Measurements from ENCODE around the gene AGPAT2.

Gene AGPAT2

DNA sequence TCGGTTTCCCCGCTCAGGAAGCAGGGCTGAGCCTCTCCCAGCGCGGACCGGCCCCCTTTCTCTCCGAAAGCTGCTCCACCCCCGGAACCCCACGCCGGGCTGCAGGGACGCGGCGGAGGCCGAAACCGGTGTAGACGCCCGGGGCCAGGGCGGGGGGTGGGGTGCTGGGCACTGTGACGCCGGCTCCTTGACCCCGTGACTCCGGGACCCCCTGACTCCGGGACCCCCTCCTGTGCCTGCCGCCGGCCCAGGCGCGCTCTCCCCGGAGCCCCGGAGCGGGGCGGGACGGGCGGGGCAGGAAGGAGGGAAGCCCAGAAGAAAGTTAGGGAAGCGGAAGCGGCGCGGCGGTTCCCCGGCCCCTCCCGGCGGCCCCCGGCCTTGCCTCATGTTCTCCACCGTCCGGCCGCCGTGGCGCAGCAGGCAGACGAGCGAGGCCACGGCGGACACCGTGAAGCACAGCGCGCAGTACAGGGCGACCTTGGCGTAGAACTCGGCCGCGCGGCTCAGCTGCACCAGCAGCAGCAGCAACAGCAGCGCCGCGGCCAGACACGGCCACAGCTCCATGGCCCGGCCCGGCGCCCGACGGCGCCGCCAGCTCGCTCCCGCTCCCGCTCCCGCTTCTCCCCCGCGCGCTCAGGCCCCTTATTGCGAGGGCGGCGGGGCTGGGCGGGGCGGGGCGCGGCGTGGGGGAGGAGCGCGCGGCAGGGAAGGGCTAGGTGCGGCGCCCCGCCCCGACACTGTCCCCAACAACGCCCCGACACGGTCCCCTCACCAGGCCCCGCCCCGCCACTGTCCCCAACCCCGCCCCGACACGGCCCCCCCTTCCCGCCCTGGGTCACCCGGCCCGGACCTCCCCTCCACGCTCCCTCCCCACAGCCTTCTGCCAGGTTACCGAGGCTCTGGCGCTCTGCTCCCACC, at the start of gene AGPAT2:
Gene AGPAT2, minus strand, starts transcription at position 664 of the 918 bp plus-strand sequence. Its CDS starts 100 bp downstream, at position 564.
- DNase-seq, result no peak

GRCh38 chr9:136735812-136736480, 48.7 kb upstream of the AGPAT2 start:
- no peak for DNase-seq

DNA sequence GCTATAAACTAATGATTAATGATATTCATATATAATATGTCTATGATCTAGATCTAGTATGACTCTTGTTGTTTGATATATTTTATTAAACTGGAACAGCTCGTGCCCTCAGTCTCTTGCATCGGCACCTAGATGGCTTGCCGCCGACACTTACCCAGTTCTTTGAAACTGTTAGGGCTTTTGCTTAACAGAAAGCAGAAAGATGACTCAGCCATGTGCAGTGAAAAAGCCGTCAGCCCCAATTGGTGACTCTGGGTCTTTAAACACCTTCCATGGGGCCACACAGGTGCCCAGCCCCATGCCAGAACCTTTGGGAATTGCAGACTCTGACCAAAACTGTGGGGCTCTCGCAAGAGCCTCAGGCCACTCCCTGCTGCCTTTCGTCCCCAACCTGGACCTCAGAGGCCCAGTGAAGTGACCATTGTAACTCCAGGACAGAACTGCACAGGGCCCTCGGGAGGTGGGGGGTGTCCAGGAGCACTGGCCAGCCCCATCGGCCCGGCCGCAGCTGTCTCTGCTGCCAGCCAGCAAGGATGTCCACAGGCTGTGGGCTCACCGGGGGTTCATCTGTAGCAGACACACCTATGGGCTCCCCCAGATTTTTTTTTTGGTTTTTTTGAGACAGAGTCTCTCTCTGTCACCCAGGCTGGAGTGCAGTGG, 47.7 kb upstream of the AGPAT2 start:
- DNase-seq, result no peak

- no peak for DNase-seq
Observed at GRCh38 chr9:136733611-136734010, 46.4 kb upstream of the AGPAT2 start.

DNA sequence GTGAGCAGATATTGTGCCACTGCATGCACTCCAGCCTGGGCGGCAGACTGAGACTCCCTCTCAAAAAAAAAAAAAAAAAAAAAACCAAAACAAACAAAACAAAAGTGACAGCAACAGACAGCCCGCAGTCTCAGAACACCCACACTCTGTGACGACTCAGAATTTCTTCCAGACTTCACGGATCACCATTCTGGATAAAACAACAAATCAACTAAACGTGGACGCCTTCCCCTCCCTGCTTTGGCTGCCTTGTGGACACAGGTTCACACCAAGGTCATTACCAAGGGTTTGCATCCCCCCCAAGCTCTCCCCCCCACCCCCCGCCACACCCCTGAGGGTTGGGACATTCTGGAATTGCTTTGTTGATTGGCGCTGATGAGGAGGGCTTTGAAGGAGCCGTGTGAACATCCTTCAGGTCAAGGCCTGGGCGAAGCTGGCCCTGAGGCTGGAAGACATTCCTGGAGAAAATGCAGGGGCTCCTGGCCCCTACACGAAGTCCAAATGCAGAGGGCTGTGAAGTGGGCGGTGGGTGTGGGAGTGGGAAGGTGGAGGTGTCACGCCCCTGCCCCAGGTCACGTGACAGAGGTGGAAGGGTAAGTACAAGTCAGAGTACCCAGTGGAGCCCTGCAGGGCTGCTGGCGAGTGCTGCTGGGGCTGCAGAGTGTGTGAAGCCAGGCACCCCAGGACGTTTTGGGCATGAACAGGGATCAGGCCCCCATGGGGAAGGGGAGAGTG, 45.4 kb upstream of the AGPAT2 start:
- DNase-seq, result no peak

- DNase-seq, result no peak
Observed at GRCh38 chr9:136729926-136730325, 42.7 kb upstream of the AGPAT2 start.

- DNase-seq, result no peak
Observed at GRCh38 chr9:136729144-136729543, 41.9 kb upstream of the AGPAT2 start.

DNA sequence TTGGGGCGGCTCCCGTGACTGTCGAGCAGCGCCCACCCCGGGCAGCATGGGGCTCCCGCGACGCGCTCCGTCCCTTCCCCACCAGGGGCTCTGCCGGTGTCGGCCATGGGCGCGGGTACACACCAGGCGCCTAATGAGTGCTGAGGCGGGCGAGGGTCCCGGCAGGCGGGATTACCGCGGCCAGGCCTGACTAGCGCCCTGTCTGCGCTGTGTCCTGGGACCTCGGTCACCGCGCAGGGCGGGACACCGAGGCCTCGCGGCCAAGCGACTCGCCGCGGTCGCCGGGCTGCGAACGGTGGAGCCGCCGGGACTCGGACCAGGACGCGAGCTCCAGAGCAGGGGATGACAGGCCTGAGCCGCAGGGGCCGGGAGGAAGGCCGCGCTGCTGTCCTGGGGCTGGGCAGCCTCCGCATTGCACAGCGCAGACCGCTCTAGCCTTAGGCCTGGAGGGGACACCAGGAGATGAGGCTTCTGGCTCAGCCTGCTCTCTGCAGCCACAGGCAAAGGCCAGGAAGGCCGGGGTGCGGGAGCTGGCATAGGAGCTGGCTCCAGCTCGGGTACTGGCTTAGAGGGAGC, 41.4 kb upstream of the AGPAT2 start:
- no peak for DNase-seq

DNA sequence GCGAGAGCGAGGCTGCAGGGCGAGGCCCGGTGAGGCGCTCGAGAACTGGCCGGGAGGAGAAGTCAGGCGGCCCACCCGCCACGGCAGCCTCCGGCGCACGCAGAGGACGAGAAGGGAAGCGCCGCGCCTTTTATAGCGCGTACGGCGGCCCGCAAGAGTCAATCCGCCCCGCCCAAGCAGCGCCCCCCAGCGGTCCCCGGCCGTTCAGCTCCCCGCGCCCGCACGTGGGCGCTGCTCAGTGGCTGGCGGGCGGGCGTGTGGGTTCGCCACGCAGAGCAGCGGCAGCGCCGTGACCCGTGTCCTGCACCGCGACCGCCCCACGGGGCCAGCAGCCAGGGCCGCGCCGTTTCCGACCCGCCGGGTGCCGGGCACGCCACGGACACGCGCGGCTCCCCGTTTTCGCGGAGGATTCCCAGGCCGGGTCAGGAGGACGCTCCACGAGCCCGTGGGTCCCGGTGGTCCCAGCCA, 40.9 kb upstream of the AGPAT2 start:
- peak; percentile 16 for DNase-seq

- no peak for DNase-seq
Observed at GRCh38 chr9:136726631-136727191, 39.5 kb upstream of the AGPAT2 start.

- DNase-seq, result no peak
Observed at GRCh38 chr9:136726118-136726517, 38.9 kb upstream of the AGPAT2 start.

DNA sequence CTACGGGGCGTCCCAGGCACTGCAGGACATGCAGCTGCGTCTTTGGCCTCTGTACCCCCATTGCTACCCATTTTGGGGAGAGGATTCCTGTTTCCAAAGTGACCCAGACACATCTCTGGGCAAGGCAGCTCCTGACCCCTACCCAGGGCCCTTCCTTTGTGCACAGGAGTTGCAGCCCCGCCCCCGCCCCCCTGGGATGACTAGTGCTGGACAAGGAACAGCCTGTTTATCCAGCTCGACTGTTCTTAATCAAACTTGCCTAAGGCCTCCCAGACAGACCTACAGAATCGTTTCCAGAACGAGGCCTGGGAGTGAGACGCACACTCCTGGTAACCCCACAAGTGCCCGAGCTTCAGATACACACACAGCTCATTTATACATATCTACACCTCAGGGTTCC, 38.4 kb upstream of the AGPAT2 start:
- DNase-seq, result no peak

GRCh38 chr9:136724772-136725171, 37.5 kb upstream of the AGPAT2 start:
- DNase-seq, result no peak

- no peak for DNase-seq
Observed at GRCh38 chr9:136723989-136724388, 36.7 kb upstream of the AGPAT2 start.

GRCh38 chr9:136723362-136723976, 36.2 kb upstream of the AGPAT2 start:
- DNase-seq, result no peak

DNA sequence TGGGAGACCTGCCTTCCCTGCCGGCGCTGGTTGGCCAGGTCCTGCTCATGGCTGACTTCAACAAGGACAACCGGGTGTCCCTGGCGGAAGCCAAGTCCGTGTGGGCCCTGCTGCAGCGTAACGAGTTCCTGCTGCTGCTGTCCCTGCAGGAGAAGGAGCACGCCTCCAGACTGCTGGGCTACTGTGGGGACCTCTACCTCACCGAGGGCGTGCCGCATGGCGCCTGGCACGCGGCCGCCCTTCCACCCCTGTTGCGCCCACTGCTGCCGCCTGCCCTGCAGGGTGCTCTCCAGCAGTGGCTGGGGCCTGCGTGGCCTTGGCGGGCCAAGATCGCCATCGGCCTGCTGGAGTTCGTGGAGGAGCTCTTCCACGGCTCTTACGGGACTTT, 35.7 kb upstream of the AGPAT2 start:
- no peak for DNase-seq

DNA sequence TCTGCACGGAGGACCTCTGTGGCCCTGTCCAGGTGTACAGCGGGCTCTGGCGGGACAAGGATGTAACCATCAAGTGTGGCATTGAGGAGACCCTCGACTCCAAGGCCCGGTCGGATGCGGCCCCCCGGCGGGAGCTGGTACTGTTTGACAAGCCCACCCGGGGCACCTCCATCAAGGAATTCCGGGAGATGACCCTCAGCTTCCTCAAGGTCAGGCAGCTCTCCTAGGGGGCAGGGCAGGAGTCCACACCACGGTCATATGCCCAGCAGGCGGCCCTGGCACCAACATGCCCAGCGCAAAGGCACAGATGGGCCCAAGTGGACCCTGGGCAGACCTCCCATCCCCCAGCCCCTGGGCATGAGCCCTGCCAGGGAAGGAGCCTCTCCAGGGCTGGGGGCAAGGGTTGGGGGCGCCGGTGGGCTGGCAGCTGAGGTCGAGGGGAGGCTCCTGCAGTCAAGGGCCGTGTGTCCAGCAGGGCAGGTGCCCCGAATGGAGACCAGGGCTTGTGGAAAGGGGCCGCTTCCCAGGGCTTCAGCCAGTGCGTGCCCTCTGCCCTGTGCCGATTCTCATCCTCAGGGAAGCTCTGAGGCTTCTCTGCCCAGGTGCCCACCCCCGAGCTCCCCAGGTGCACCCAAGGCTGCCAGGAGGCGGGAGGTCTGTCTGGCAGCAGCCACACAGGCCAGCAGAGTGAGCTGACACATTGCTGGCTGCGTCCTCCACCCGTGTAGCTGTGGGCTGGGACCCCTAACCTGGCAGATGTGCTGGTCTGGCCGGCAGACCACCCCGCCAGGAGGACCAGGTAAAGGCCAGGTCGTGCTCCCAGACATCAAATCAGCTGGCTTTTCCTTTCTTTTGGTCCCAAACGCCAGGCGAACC, 35.1 kb upstream of the AGPAT2 start:
- no peak for DNase-seq

GRCh38 chr9:136721339-136722092, 34.3 kb upstream of the AGPAT2 start:
- no peak for DNase-seq

DNA sequence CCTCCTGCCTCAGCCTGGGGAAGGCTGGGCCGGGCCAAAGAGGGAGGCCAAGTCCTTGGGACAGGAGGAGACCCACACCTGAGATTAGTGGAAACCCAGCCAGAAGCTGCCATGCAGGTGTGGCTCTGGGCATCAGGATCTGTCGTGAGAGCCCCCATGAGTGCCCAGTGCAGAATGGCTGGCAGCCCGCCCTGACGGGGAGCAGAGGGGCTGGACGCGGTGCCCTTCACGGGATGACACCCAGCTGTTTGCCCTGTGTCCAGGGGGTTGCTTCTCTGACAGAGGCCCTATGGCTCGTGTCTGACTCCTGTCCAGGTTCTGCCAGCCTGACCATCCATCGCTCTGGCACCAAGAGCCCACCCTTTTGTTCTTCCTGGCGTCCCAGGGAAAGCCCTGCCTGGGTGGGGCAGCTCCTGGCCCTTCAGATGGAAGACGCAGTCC, 33.7 kb upstream of the AGPAT2 start:
- no peak for DNase-seq
